GM15510 (cell line): ENCODE results near the gene HOXC9.

ENCODE experiments used
- POLR2A ChIP-seq: IDR thresholded peaks from 3 replicates; pipeline ENCODE4 v1.6.1; 2011; ENCODE audit warnings: borderline replicate concordance; ENCODE audit not compliant: insufficient read length; ENCODE audit errors: extremely low read depth

The HOXC9 gene

DNA sequence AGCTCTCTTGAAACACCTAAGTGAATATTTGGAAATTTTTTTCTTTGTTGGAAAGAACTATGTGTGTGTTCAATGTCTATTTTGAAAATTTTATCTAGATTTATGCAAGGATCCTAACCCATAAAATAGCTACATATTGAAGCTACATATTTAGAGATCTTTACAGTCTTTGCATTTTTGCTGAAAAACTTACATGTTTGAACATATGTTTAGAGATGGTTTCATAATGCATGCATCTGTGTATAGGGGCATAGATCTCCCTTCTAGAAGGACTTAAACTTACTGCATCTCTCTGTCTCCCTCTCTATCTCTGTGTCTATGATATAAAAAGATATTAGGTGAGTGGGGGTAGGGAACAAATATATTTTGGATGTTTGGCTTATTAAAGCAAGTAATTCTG is 45.4 kb downstream of the HOXC9 start:
- TF ChIP-seq POLR2A = no peak

- TF ChIP-seq POLR2A = no peak
Observed at GRCh38 chr12:54045868-54046521, 46.0 kb downstream of the HOXC9 start.

DNA sequence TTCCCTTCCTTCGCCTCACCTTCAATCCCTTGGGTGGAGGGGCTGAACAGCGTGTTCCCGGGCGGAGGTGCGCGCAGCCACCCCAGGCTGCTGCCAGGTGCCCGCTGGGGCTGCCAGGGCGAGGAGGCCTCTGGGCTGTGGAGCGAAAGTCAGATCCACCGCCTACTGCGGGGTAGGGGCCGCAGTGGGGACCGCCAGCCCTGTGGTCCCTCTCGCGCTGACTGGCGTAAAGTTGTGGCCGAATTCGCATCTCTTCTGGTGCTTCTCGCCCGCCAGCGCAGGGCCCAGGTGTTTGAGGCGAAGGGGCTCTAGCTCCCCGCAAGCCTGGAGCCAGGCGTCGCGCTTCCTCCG is 46.8 kb downstream of the HOXC9 start:
- no peak for TF ChIP-seq POLR2A

GRCh38 chr12:54047160-54047963 is 47.4 kb downstream of the HOXC9 start:
- TF ChIP-seq POLR2A = no peak

DNA sequence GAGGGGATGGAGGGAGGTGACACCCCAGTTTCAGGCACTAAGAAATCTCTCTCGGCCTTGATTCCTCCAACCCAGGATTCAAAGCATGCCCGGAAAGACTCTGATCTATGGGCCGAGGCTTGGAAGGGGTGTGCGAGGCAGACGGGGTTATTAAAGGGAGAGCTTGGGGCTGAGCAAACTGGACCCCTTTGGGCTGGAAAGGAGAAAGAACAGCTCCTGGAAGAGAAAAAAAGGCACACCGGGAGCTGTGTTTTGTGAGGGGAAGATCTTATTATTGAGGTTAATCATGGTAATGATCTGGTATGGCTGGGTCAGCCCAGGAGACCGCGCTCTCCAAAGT is 48.0 kb downstream of the HOXC9 start:
- no peak for TF ChIP-seq POLR2A

GRCh38 chr12:54048406-54049093 is 48.6 kb downstream of the HOXC9 start:
- TF ChIP-seq POLR2A = no peak

- TF ChIP-seq POLR2A = no peak
Observed at GRCh38 chr12:54049108-54049507, 49.1 kb downstream of the HOXC9 start.

- no peak for TF ChIP-seq POLR2A
Observed at GRCh38 chr12:54050482-54050810, 50.5 kb downstream of the HOXC9 start.

GRCh38 chr12:54051026-54051842 is 51.3 kb downstream of the HOXC9 start:
- TF ChIP-seq POLR2A = no peak

DNA sequence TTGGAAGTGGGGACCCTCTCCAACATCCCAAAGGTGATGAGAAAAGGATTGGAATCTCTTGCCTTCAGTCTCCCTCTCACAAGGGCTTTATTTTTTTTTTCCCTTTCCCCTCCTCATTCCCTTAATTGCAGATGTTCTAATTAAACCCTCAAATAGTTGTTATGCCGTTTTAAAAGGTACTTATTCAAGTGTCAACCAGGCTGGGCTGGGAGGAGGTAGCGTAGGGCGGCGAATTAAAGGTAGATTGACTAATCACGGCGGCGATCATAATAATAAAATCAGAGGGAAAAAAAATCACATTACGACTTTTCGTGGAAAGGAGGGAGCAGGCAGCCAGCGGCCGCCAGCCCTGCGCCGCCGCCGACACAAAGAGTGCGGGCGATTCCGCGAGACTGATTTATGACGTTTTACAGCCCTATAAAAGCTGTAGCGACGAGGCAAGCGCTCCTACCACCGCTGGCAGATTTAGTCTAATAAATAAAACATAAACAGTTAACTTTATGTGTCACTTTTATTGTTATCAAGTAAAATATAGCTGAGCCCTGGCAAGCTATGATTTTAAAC is 52.0 kb downstream of the HOXC9 start:
- TF ChIP-seq POLR2A = no peak

DNA sequence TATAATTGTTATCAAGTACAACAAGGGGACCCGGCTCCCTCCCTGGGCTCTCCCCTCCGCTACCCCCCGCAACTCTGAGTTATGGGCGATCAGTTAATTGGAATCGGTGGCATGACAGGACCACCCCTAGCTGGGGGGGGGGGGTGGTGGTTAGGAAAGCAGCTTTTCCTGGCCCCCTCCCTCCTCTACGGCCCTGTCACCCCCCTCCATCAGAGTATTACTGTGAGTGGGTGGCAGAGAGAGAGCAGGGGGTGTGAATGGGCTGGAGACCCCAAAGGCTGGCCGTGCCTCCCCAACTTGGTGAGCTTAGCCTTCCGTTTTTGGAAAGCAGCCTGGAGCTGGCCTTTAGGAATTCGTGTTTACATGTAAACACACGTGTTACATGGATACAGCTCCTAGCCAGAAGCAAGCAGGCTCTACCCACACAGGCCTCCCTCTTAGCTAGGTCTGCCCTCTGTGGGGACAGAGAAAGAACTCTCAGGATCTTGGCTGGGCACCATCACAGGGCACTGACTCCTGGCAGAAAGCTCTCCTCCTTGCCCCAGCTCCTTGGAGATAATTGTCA is 52.6 kb downstream of the HOXC9 start:
- TF ChIP-seq POLR2A = no peak
